Measurements from ENCODE around the gene PLD5. TPM values are rescaled to one million over a fixed set of nuclear protein-coding genes. Genes with fewer than 3 reads are reported as not detected.
"Not testable (repeated sequence)": the region's sequence is repeated elsewhere in the genome, so short reads cannot be mapped to it uniquely, and the experiment has no call there.

PLD5 gene
- total RNA-seq, 1 experiment from 2014 or later: not detected

GRCh38 chr1:242062271-242062670, 462.2 kb downstream of the PLD5 start:
- CTCF ChIA-PET: no interaction called here
- Histone ChIP-seq H3K9me3 (ENCODE audit: control insufficient read depth, insufficient read depth, low read depth, low read length) (no peaks in the 10 kb centered on the region), H3K36me3 (ENCODE audit: control insufficient read depth, insufficient read depth, low read length) (no peaks in the 10 kb centered on the region), H3K4me1 (ENCODE audit: control insufficient read depth, insufficient read depth, low read length) (no peaks in the 10 kb centered on the region), H3K27ac (ENCODE audit: low read length) (no peak overlapping the region), H3K4me3 (ENCODE audit: low read depth in 2 of 2, low read length in 2 of 2) (no peak overlapping the region), H3K27me3 (ENCODE audit: control insufficient read depth, insufficient read depth, low read length) (no peaks in the 10 kb centered on the region)
- no peak for ATAC-seq
- in situ Hi-C loops (cut with HindIII; ENCODE audit: low pct_unique_long_range_greater_than_20kb, low sequenced_read_pairs) (no loop called here), intact Hi-C loops (cut with micrococcal nuclease; ENCODE audit: unreplicated experiment) (no loop called here)
- POLR2A ChIA-PET: no interaction called here
- TF ChIP-seq SIN3A (IDR thresholded peaks at IDR 0.05; ENCODE audit: borderline replicate concordance, insufficient read depth, low read depth, low read length) (no peak), CTCF (IDR thresholded peaks at IDR 0.05) (no peak), POLR2AphosphoS5 (IDR thresholded peaks at IDR 0.05; ENCODE audit: low read depth, low read length) (no peak), TCF7L2 (IDR thresholded peaks at IDR 0.05; ENCODE audit: low read depth, low read length) (no peak), REST (IDR thresholded peaks at IDR 0.05; ENCODE audit: insufficient read depth in 1 of 2, low read depth in 2 of 2, low read length in 1 of 2) (no peak)
- no peak for DNase-seq (ENCODE audit: low read depth, low spot score)
- BruUV-seq (replicated peaks): no TSS peak

- POLR2A ChIA-PET: no interaction called here
- Histone ChIP-seq H3K4me1 (ENCODE audit: control insufficient read depth, insufficient read depth, low read length) (no peaks in the 10 kb centered on the region), H3K27ac (ENCODE audit: low read length) (no peak overlapping the region), H3K4me3 (ENCODE audit: low read depth in 2 of 2, low read length in 2 of 2) (no peak overlapping the region), H3K27me3 (ENCODE audit: control insufficient read depth, insufficient read depth, low read length) (no peaks in the 10 kb centered on the region), H3K36me3 (ENCODE audit: control insufficient read depth, insufficient read depth, low read length) (no peaks in the 10 kb centered on the region), H3K9me3 (ENCODE audit: control insufficient read depth, insufficient read depth, low read depth, low read length) (no peaks in the 10 kb centered on the region)
- no peak for TF ChIP-seq POLR2AphosphoS5 (IDR thresholded peaks at IDR 0.05; ENCODE audit: low read depth, low read length)
- TF ChIP-seq REST (IDR thresholded peaks at IDR 0.05; ENCODE audit: insufficient read depth in 1 of 2, low read depth in 2 of 2, low read length in 1 of 2): no peak
- TF ChIP-seq TCF7L2 (IDR thresholded peaks at IDR 0.05; ENCODE audit: low read depth, low read length): no peak
- TF ChIP-seq SIN3A (IDR thresholded peaks at IDR 0.05; ENCODE audit: borderline replicate concordance, insufficient read depth, low read depth, low read length): no peak
- no peak for TF ChIP-seq CTCF (IDR thresholded peaks at IDR 0.05)
- in situ Hi-C loops (cut with HindIII; ENCODE audit: low pct_unique_long_range_greater_than_20kb, low sequenced_read_pairs): no loop called here
- intact Hi-C loops (cut with micrococcal nuclease; ENCODE audit: unreplicated experiment): no loop called here
- CTCF ChIA-PET: no interaction called here
- no TSS peak for BruUV-seq (replicated peaks)
- no peak for DNase-seq (ENCODE audit: low read depth, low spot score)
- ATAC-seq: no peak
These were observed 464.5 kb downstream of the PLD5 start for GRCh38 chr1:242059976-242060375.

GRCh38 chr1:242058582-242058981, 465.9 kb downstream of the PLD5 start:
- H3K4me3 ChIP-seq (ENCODE audit: low read depth in 2 of 2, low read length in 2 of 2); H3K9me3 ChIP-seq (ENCODE audit: control insufficient read depth, insufficient read depth, low read depth, low read length); H3K36me3 ChIP-seq (ENCODE audit: control insufficient read depth, insufficient read depth, low read length); BruUV-seq (replicated peaks); ATAC-seq; intact Hi-C loops (cut with micrococcal nuclease; ENCODE audit: unreplicated experiment); POLR2A ChIA-PET; DNase-seq (ENCODE audit: low read depth, low spot score); H3K27me3 ChIP-seq (ENCODE audit: control insufficient read depth, insufficient read depth, low read length); H3K27ac ChIP-seq (ENCODE audit: low read length); H3K4me1 ChIP-seq (ENCODE audit: control insufficient read depth, insufficient read depth, low read length); CTCF ChIA-PET; in situ Hi-C loops (cut with HindIII; ENCODE audit: low pct_unique_long_range_greater_than_20kb, low sequenced_read_pairs): not testable (repeated sequence)

GRCh38 chr1:242058181-242058580, 466.3 kb downstream of the PLD5 start:
- H3K36me3 ChIP-seq (ENCODE audit: control insufficient read depth, insufficient read depth, low read length); in situ Hi-C loops (cut with HindIII; ENCODE audit: low pct_unique_long_range_greater_than_20kb, low sequenced_read_pairs); H3K9me3 ChIP-seq (ENCODE audit: control insufficient read depth, insufficient read depth, low read depth, low read length); ATAC-seq; H3K4me3 ChIP-seq (ENCODE audit: low read depth in 2 of 2, low read length in 2 of 2); H3K4me1 ChIP-seq (ENCODE audit: control insufficient read depth, insufficient read depth, low read length); intact Hi-C loops (cut with micrococcal nuclease; ENCODE audit: unreplicated experiment); BruUV-seq (replicated peaks); POLR2A ChIA-PET; DNase-seq (ENCODE audit: low read depth, low spot score); H3K27me3 ChIP-seq (ENCODE audit: control insufficient read depth, insufficient read depth, low read length); CTCF ChIA-PET; H3K27ac ChIP-seq (ENCODE audit: low read length): not testable (repeated sequence)

Measured in Panc1 (cell line).